WTC11 (cell line): ENCODE measurements around the gene PLBD2. TPM values are rescaled to one million over a fixed set of nuclear protein-coding genes. Genes with fewer than 3 reads are reported as not detected.
A peak's percentile ranks its signal among the peaks of the same experiment; 100 is the strongest.

Experiments used
- ATAC-seq: fragments of 200-7000 bp; cut with Tn5 transposase; 2 replicates; pipeline ENCODE4 v1.10.0; 2021; ENCODE audit warnings: mild to moderate bottlenecking, moderate library complexity
- CTCF ChIA-PET: fragments of 300-600 bp; sonication (Branson Sonifier 250); formaldehyde crosslinking; loops from one replicate; lab custom pipeline; 2021; ENCODE audit warnings: antibody characterized with exemption; lab: Charles Lee
- POLR2A ChIA-PET: fragments of 350-600 bp; sonication (Branson Sonifier 250); formaldehyde crosslinking; loops from one replicate; lab custom pipeline; 2021; ENCODE audit warnings: antibody characterized with exemption; lab: Charles Lee
- DNase-seq: peaks from one replicate; pipeline ENCODE4 v3.0.0; 2021; ENCODE audit warnings: low spot score
- H3K27ac Mint-ChIP-seq: 2 replicates; pipeline ENCODE4 v1.8.0; 2021; ENCODE audit warnings: mixed read lengths
- H3K27me3 Mint-ChIP-seq: 2 replicates; pipeline ENCODE4 v1.8.0; 2021; ENCODE audit warnings: low read depth, mild to moderate bottlenecking, moderate library complexity, mixed read lengths
- H3K36me3 Mint-ChIP-seq: 2 replicates; pipeline ENCODE4 v1.8.0; 2021; ENCODE audit warnings: mixed read lengths
- H3K4me1 Mint-ChIP-seq: 2 replicates; pipeline ENCODE4 v1.8.0; 2022; ENCODE audit warnings: mixed read lengths
- H3K4me3 Mint-ChIP-seq: 2 replicates; pipeline ENCODE4 v1.8.0; 2021; ENCODE audit warnings: mild to moderate bottlenecking, moderate library complexity, mixed read lengths
- H3K9me3 Mint-ChIP-seq: 2 replicates; pipeline ENCODE4 v1.8.0; 2021; ENCODE audit warnings: mixed read lengths
- CREM ChIP-seq: sonication (generic); formaldehyde crosslinking; IDR thresholded peaks from 2 replicates; pipeline ENCODE4 v1.8.1; 2022; ENCODE audit warnings: mild to moderate bottlenecking, missing genetic modification reagents, moderate library complexity
- E2F4 ChIP-seq: sonication (generic); formaldehyde crosslinking; IDR thresholded peaks from 2 replicates; pipeline ENCODE4 v1.8.1; 2022; ENCODE audit warnings: low read depth, mild to moderate bottlenecking, moderate library complexity, missing genetic modification reagents, borderline replicate concordance
- E2F5 ChIP-seq: sonication (generic); formaldehyde crosslinking; IDR thresholded peaks from 2 replicates; pipeline ENCODE4 v1.8.1; 2022; ENCODE audit warnings: mild to moderate bottlenecking, moderate library complexity, missing genetic modification reagents
- EMX1 ChIP-seq: fragments of 250-450 bp; sonication (Bioruptor Pico); IDR thresholded peaks from 2 replicates; pipeline ENCODE4 v1.8.0; 2021; ENCODE audit warnings: mild to moderate bottlenecking
- ESRRA ChIP-seq: sonication (generic); formaldehyde crosslinking; IDR thresholded peaks from 2 replicates; pipeline ENCODE4 v1.8.1; 2022; ENCODE audit warnings: mild to moderate bottlenecking, missing genetic modification reagents, borderline replicate concordance
- FOXJ3 ChIP-seq: sonication (generic); formaldehyde crosslinking; IDR thresholded peaks from 2 replicates; pipeline ENCODE4 v1.9.0; 2021; ENCODE audit warnings: missing genetic modification reagents, mild to moderate bottlenecking, borderline replicate concordance
- FOXK1 ChIP-seq: sonication (generic); formaldehyde crosslinking; IDR thresholded peaks from 2 replicates; pipeline ENCODE4 v1.8.0; 2022; ENCODE audit warnings: mild to moderate bottlenecking, moderate library complexity, missing genetic modification reagents
- GABPB1 ChIP-seq: sonication (generic); formaldehyde crosslinking; IDR thresholded peaks from 2 replicates; pipeline ENCODE4 v1.8.1; 2023; ENCODE audit warnings: mild to moderate bottlenecking, missing genetic modification reagents
- GRHL2 ChIP-seq: fragments of 250-450 bp; sonication (Bioruptor Pico); IDR thresholded peaks from 2 replicates; pipeline ENCODE4 v1.8.0; 2022; ENCODE audit warnings: mild to moderate bottlenecking, moderate library complexity; ENCODE audit not compliant: insufficient replicate concordance, severe bottlenecking
- GTF2I ChIP-seq: fragments of 250-450 bp; sonication (Bioruptor Pico); conservative IDR thresholded peaks from 2 replicates; pipeline ENCODE4 v1.4.0; 2021; ENCODE audit warnings: mild to moderate bottlenecking
- HMGA2 ChIP-seq: fragments of 250-450 bp; sonication (Bioruptor Pico); IDR thresholded peaks from 2 replicates; pipeline ENCODE4 v1.4.0; 2021; ENCODE audit warnings: mild to moderate bottlenecking, moderate library complexity
- HMGXB4 ChIP-seq: sonication (generic); formaldehyde crosslinking; IDR thresholded peaks from 2 replicates; pipeline ENCODE4 v1.8.1; 2023; ENCODE audit warnings: mild to moderate bottlenecking, moderate library complexity, missing genetic modification reagents
- PRRX2 ChIP-seq: fragments of 250-450 bp; sonication (Bioruptor Pico); IDR thresholded peaks from 2 replicates; pipeline ENCODE4 v1.8.0; 2021; ENCODE audit warnings: mild to moderate bottlenecking
- RELA ChIP-seq: sonication (generic); formaldehyde crosslinking; IDR thresholded peaks from 2 replicates; pipeline ENCODE4 v1.8.1; 2022; ENCODE audit warnings: missing genetic modification reagents, mild to moderate bottlenecking, borderline replicate concordance
- RORB ChIP-seq: fragments of 250-450 bp; sonication (Bioruptor Pico); IDR thresholded peaks from 2 replicates; pipeline ENCODE4 v1.9.0; 2021; ENCODE audit warnings: mild to moderate bottlenecking
- SOX15 ChIP-seq: fragments of 250-450 bp; sonication (Bioruptor Pico); IDR thresholded peaks from 2 replicates; pipeline ENCODE4 v1.9.0; 2021; ENCODE audit warnings: mild to moderate bottlenecking
- SP1 ChIP-seq: sonication (generic); formaldehyde crosslinking; conservative IDR thresholded peaks from 2 replicates; pipeline ENCODE4 v1.8.1; 2022; ENCODE audit warnings: missing genetic modification reagents
- USF2 ChIP-seq: sonication (generic); formaldehyde crosslinking; IDR thresholded peaks from 2 replicates; pipeline ENCODE4 v1.8.1; 2023; ENCODE audit warnings: mild to moderate bottlenecking, missing genetic modification reagents, moderate library complexity
- ZBTB21 ChIP-seq: sonication (generic); formaldehyde crosslinking; IDR thresholded peaks from 2 replicates; pipeline ENCODE4 v1.8.1; 2023; ENCODE audit warnings: mild to moderate bottlenecking, missing genetic modification reagents, borderline replicate concordance
- ZMAT4 ChIP-seq: fragments of 250-450 bp; sonication (Bioruptor Pico); IDR thresholded peaks from 2 replicates; pipeline ENCODE4 v1.9.0; 2021; ENCODE audit warnings: mild to moderate bottlenecking
- ZNF232 ChIP-seq: sonication (generic); formaldehyde crosslinking; IDR thresholded peaks from 2 replicates; pipeline ENCODE4 v1.8.0; 2022; ENCODE audit warnings: mild to moderate bottlenecking, missing genetic modification reagents
- ZNF263 ChIP-seq: sonication (generic); formaldehyde crosslinking; IDR thresholded peaks from 2 replicates; pipeline ENCODE4 v1.8.1; 2022; ENCODE audit warnings: low read depth, mild to moderate bottlenecking, moderate library complexity, missing genetic modification reagents
- ZNF281 ChIP-seq: sonication (generic); formaldehyde crosslinking; IDR thresholded peaks from 2 replicates; pipeline ENCODE4 v1.8.0; 2023; ENCODE audit warnings: mild to moderate bottlenecking, missing genetic modification reagents
- ZNF416 ChIP-seq: fragments of 250-450 bp; sonication (Bioruptor Pico); IDR thresholded peaks from 2 replicates; pipeline ENCODE4 v1.9.0; 2021; ENCODE audit warnings: mild to moderate bottlenecking, inconsistent platforms
- ZNF512 ChIP-seq: sonication (generic); formaldehyde crosslinking; IDR thresholded peaks from 2 replicates; pipeline ENCODE4 v1.8.1; 2022; ENCODE audit warnings: missing genetic modification reagents, borderline replicate concordance
- ZNF671 ChIP-seq: fragments of 250-450 bp; sonication (Bioruptor Pico); IDR thresholded peaks from 2 replicates; pipeline ENCODE4 v1.8.0; 2021; ENCODE audit warnings: mild to moderate bottlenecking
- total RNA-seq: library from RNA; stranded (reverse); gene quantifications from 3 replicates; pipeline ENCODE4 v1.2.3, GENCODE V29; 2021

The PLBD2 gene
- total RNA-seq, 1 experiment from 2014 or later, result 34.8 TPM

- DNase-seq (no peak), ATAC-seq (no peak)
- Mint-ChIP-seq H3K27me3 (peaks cover 3% of the 10 kb centered on the region; the same call in 1 of the 2 replicates), H3K36me3 (no peaks in the 10 kb centered on the region), H3K27ac (no peak overlapping the region), H3K4me3 (no peak overlapping the region), H3K4me1 (peaks cover 3% of the 10 kb centered on the region; the same call in 1 of the 2 replicates), H3K9me3 (no peaks in the 10 kb centered on the region)
- POLR2A ChIA-PET, result no interaction called here
- no peak for TF ChIP-seq RORB
- peak; percentile 20; the same call in 1 of the 2 replicates for TF ChIP-seq USF2 (CRISPR knock-in tag)
- CTCF ChIA-PET, result interaction anchor here (2.6 kb wide), 1 partner anchor 30 kb away, joined by 10 read pairs; no protein-coding TSS in a partner anchor
These were observed 36.7 kb downstream of the PLBD2 start for GRCh38 chr12:113395119-113395518.

GRCh38 chr12:113396200-113396599 lies 37.8 kb downstream of the PLBD2 start:
- CTCF ChIA-PET, result interaction anchor here (2.6 kb wide), 1 partner anchor 29 kb away, joined by 10 read pairs; no protein-coding TSS in a partner anchor
- no peaks in the 10 kb centered on the region for H3K36me3 Mint-ChIP-seq

GRCh38 chr12:113396828-113397496 lies 38.6 kb downstream of the PLBD2 start:
- DNase-seq, result no peak
- peaks cover 3% of the 10 kb centered on the region; the same call in 1 of the 2 replicates for H3K4me1 Mint-ChIP-seq
- CTCF ChIA-PET, result interaction anchor here (1.1 kb wide), 1 partner anchor 29 kb away, joined by 4 read pairs; no protein-coding TSS in a partner anchor
- no peaks in the 10 kb centered on the region for H3K9me3 Mint-ChIP-seq
- no peaks in the 10 kb centered on the region for H3K36me3 Mint-ChIP-seq
- ATAC-seq, result no peak
- POLR2A ChIA-PET, result no interaction called here
- H3K27ac Mint-ChIP-seq, result no peak overlapping the region
- peaks cover 3% of the 10 kb centered on the region; the same call in 1 of the 2 replicates for H3K27me3 Mint-ChIP-seq
- H3K4me3 Mint-ChIP-seq, result no peak overlapping the region
- no peak for TF ChIP-seq SOX15 (CRISPR knock-in tag)
- TF ChIP-seq GABPB1 (CRISPR knock-in tag), result no peak
- no peak for TF ChIP-seq CREM (CRISPR knock-in tag)
- TF ChIP-seq ZNF232, result no peak
- no peak for TF ChIP-seq HMGXB4 (CRISPR knock-in tag)
- no peak for TF ChIP-seq E2F4
- TF ChIP-seq ZNF512 (CRISPR knock-in tag), result no peak
- TF ChIP-seq ZNF671 (CRISPR knock-in tag), result no peak
- no peak for TF ChIP-seq SP1 (CRISPR knock-in tag)
- TF ChIP-seq ZMAT4 (CRISPR knock-in tag), result no peak
- TF ChIP-seq GRHL2, result no peak
- no peak for TF ChIP-seq PRRX2 (CRISPR knock-in tag)
- TF ChIP-seq FOXK1, result no peak
- TF ChIP-seq EMX1, result no peak
- TF ChIP-seq GTF2I (CRISPR knock-in tag), result no peak
- no peak for TF ChIP-seq ZNF281 (CRISPR knock-in tag)

More at GRCh38 chr12:113396200-113396599, 37.8 kb downstream of the PLBD2 start:
- H3K27ac Mint-ChIP-seq, result no peak overlapping the region
- peaks cover 3% of the 10 kb centered on the region; the same call in 1 of the 2 replicates for H3K4me1 Mint-ChIP-seq
- POLR2A ChIA-PET, result no interaction called here
- peaks cover 3% of the 10 kb centered on the region; the same call in 1 of the 2 replicates for H3K27me3 Mint-ChIP-seq
- TF ChIP-seq E2F5 (CRISPR knock-in tag), result no peak
- TF ChIP-seq ZNF416 (CRISPR knock-in tag), result no peak
- TF ChIP-seq RELA (CRISPR knock-in tag), result no peak
- TF ChIP-seq FOXJ3, result no peak
- TF ChIP-seq ESRRA, result no peak
- TF ChIP-seq ZBTB21 (CRISPR knock-in tag), result no peak
- no peak for TF ChIP-seq HMGA2 (CRISPR knock-in tag)
- TF ChIP-seq ZNF263 (CRISPR knock-in tag), result no peak
- no peak for ATAC-seq
- no peak for DNase-seq
- no peaks in the 10 kb centered on the region for H3K9me3 Mint-ChIP-seq
- H3K4me3 Mint-ChIP-seq, result no peak overlapping the region
